Ascending aorta (tissue), 1 donor: ENCODE measurements around the gene OR6C4. TPM values are rescaled to one million over a fixed set of nuclear protein-coding genes. Genes with fewer than 3 reads are reported as not detected.

Experiments used
- total RNA-seq: library from RNA; depleted of rRNA; stranded (reverse); fragments of >200 nt; gene quantifications from one replicate; pipeline ENCODE4 v1.1.0, GENCODE V29; 2016

The OR6C4 gene
- total RNA-seq, 1 donor from 2014 or later = not detected

Other genes starting within 250 kb of the OR6C4 start
- gene OR6C1, start 235.3 kb upstream of the OR6C4 start, total RNA-seq = not detected
- gene OR6C3, start 218.9 kb upstream of the OR6C4 start, total RNA-seq = not detected
- gene OR6C75, start 186.6 kb upstream of the OR6C4 start, total RNA-seq = not detected
- gene OR6C65, start 149.1 kb upstream of the OR6C4 start, total RNA-seq = not detected
- not detected for gene OR6C76, start 123.3 kb upstream of the OR6C4 start, total RNA-seq
- gene OR6C2, start 105.5 kb upstream of the OR6C4 start, total RNA-seq = not detected
- gene OR6C70, start 79.5 kb upstream of the OR6C4 start, total RNA-seq = not detected
- gene OR6C68, start 57.2 kb upstream of the OR6C4 start, total RNA-seq = not detected
- gene OR2AP1, start 22.9 kb downstream of the OR6C4 start, total RNA-seq = not detected
- gene OR10P1, start 87.3 kb downstream of the OR6C4 start, total RNA-seq = not detected
- 246 TPM for gene ITGA7, start 158.3 kb downstream of the OR6C4 start, total RNA-seq
- gene BLOC1S1, start 166.4 kb downstream of the OR6C4 start, total RNA-seq = 57.2 TPM
- 3.6 TPM for gene RDH5, start 170.8 kb downstream of the OR6C4 start, total RNA-seq
- gene CD63, start 179.4 kb downstream of the OR6C4 start, total RNA-seq = 566 TPM
- 1.6 TPM for gene GDF11, start 193.5 kb downstream of the OR6C4 start, total RNA-seq